HL-60/S4 (cell line): ENCODE measurements around the gene PPL.
"Not testable (repeated sequence)": the region's sequence is repeated elsewhere in the genome, so short reads cannot be mapped to it uniquely, and the experiment has no call there.

Experiments
- in situ Hi-C: fragments of 300-500 bp; cut with MboI; formaldehyde crosslinking; loops from 2 replicates; pipeline ENCODE4 v1.14.3; 2022; ENCODE audit warnings: low sequenced_read_pairs

PPL gene, protein sequence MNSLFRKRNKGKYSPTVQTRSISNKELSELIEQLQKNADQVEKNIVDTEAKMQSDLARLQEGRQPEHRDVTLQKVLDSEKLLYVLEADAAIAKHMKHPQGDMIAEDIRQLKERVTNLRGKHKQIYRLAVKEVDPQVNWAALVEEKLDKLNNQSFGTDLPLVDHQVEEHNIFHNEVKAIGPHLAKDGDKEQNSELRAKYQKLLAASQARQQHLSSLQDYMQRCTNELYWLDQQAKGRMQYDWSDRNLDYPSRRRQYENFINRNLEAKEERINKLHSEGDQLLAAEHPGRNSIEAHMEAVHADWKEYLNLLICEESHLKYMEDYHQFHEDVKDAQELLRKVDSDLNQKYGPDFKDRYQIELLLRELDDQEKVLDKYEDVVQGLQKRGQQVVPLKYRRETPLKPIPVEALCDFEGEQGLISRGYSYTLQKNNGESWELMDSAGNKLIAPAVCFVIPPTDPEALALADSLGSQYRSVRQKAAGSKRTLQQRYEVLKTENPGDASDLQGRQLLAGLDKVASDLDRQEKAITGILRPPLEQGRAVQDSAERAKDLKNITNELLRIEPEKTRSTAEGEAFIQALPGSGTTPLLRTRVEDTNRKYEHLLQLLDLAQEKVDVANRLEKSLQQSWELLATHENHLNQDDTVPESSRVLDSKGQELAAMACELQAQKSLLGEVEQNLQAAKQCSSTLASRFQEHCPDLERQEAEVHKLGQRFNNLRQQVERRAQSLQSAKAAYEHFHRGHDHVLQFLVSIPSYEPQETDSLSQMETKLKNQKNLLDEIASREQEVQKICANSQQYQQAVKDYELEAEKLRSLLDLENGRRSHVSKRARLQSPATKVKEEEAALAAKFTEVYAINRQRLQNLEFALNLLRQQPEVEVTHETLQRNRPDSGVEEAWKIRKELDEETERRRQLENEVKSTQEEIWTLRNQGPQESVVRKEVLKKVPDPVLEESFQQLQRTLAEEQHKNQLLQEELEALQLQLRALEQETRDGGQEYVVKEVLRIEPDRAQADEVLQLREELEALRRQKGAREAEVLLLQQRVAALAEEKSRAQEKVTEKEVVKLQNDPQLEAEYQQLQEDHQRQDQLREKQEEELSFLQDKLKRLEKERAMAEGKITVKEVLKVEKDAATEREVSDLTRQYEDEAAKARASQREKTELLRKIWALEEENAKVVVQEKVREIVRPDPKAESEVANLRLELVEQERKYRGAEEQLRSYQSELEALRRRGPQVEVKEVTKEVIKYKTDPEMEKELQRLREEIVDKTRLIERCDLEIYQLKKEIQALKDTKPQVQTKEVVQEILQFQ (N-terminal part only)

DNA sequence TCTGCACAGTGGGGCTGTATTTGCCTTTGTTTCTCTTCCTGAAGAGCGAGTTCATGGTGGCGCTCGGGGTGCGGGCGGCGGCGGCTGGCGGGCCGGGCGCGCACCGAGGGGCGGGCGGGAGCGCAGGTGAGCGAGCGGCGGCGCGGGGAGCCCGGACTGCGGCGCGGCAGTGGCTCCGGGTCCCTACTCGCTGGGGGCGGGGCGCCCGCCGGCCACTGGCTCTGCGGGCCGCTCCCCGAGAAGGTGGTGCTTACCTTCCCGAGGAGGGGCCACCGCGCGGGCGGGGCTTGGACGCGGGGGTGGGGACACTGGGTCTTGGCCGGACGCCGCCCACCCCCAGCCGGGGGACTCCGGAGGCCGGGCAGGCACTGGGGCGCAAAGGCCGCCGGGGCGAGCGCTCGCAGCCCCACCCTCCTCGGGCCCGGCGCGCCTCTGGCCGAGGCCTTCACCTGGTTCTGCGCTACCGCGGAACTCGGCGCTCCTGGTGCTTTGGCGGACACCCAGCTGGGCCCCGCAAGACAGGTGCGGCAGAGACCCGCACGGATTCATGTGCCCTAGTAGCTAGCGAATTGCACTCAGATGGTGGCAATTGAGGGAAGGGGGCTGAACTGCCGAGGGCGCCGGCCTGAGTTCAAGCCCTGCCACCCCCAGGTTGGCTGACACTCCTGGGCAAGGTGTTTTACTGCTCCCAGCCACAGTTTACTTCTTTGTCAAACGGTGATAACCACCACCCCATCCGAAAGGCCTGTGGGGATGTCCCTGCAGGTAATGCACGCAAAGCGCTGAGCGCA lies at the start of gene PPL:
Gene PPL, minus strand, starts transcription at position 158 of the 791 bp plus-strand sequence. Its CDS starts 103 bp downstream, at position 55.
- in situ Hi-C loops: no loop called here

DNA sequence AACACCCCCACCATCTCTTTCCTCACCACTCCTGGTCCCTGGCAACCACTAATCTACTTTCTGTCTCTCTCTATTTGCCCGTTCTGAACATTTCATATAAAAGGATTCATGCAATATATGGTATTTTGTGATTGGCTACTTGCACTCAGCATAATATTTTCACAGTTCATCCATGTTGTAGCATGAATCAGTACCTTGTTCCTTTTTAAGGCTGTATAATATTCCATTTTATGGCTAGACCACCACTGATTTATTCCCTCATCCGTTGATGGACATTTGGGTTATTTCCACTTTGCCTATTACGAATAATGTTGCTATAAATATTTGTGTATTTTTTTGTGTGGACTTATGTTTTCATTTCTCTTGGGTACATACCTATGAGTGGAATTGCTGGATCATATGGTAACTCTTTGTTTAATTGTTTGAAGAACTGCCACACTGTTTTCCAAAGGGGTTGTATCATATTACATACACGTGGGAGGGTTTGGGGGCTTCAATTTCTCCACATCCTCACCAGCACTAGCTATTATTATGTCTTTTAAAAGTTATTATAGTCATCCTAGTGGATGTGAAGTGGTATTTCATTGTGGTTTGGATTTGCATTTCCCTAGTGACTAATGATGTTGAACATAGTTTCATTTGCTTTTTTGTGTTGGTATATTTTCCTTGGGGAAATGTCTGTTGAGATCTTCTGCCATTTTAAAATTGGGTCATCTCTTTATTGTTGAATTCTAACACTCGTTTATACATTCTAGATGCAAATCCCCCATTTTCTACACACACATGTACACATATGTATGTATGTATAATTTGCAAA lies 47.4 kb upstream of the PPL start:
- in situ Hi-C loops: no loop called here

DNA sequence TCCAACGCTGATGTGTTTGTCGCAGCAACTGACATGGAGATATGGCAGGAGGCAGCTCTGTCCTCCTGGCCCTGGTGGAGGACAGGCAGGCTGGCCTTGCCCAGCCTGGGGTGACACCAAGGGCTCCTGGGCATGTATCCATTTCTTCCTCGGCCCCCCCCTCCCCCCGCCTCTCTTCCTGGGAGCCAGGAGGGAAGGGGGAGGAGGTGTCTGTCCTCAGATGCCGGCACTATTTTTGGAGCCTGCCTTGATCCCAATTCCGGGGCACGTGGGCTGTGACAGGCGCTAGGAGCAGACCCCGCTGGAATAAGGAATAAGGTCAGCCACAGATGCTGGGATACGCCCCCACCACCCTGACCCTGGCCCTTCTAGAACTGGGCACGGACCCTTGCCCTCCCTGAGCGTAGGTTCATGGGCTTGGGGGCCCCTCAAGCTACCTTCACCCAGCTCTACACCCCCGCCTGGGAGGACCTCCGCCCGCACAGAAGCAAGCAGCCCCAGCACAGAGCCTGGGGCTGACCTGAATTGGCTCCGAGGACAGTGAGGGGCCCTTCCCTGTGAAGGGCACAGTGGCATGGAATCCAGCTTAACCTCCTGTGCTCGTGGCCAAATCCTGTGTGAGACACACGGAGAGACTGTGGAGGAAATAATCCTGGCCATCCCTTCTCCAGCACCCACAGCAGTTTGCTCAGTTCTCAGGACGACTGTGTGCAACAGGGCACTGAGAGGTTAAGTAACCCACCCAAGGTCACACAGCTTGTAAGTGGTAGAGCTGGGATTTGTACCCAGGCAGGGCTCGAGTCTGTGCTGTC lies 45.3 kb upstream of the PPL start:
- in situ Hi-C loops: no loop called here

DNA sequence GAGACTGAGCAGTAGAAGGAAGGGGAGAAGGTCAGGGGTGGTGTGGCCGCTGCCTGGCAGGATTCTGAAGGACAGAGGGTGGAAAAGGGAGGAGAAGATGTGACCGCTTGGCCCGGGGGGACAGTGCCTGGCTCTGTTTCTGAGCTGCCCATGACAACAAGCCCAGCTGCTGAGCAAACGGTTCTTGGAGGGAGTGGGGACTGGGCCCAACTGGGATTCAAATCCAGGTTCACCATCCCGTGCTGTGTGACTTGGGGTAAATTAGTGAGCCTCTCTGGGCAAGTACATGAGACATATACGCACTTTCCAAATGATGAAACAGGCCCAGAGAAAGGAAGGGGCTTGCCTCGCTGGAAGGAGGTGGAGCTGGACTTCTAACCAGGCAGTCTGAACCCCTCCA lies 44.5 kb upstream of the PPL start:
- in situ Hi-C loops: no loop called here

DNA sequence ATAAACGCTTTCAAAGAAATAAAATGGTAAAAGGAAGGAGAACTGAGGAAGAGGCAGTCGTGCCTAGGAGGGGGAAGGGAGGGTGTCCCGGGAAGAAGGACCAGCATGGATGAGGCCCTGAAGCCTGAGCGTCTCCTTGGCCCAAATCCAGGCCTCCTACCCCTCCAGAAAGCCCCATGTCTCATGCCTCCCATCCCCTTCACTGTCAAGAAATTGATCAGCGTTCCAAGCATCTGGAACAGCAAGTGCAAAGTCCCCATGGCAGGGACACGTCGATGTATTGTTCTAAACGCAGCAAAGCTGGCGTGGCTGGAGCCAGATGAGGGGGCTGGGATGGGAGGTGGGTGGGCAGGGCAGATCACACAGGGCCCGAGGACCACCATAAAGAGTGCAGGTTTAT lies 43.7 kb upstream of the PPL start:
- in situ Hi-C loops: no loop called here

DNA sequence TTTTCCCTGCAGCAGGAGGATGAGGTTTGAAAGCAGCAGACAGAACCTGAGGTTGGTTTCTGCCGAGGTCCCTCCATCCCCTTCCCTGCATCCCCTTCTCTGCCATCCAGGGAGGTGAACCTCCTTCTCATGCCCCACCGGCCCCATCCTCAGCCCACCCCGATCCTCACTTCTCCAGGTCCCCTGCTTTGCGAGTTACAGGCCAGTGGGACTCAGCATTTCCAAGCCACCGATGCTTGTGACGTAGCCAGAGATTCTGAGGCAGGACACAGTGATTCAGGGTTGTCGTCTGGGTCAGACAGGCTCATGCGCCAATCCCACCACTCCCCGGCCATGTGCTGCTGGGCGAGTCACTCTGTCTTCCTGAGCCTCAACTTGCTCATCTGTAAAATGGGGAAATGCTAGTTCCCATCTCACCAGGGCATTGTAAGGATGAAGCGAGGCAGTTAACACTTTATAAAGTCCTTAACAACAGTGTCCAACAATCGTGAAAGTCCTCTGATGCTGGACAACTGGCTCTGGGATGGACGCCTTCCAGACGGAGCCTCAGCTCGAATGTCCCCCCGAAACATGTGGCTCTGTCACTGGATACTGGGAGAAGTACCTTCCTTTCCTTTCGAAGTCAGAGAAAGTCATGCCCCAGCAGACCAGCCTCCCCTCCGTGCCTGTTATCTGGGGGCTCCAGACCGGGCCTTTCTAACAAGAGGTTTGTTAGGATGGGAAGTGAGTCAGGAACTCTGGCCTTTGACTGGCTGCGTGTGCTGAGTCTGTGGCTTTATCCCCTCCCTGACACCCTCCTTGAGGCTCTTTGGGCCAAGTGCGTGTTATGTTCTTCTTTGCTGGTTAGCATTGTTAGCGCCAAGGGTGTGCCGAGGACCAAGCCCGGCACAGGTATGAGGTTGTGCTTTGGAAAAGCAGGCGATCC lies 43.0 kb upstream of the PPL start:
- in situ Hi-C loops: no loop called here

DNA sequence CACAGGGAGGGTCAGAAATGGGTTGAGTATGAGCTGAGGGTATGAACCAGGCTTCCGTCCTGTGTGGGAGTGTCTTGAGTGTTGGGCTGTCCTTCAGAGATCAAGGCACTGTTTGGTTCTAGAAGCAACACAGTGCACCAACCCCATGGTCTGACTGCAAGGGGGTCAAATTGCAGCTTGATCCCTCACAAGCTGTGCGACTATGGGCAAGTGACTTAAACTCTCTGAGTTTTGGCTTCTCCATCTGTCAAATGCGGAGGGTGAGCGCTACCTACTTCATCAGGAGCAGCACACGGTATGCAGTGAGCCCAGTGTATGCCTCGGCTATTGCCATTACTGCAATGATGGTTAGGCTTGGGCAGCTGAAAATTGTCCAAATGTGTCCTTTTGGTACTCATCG lies 42.2 kb upstream of the PPL start:
- in situ Hi-C loops: no loop called here

DNA sequence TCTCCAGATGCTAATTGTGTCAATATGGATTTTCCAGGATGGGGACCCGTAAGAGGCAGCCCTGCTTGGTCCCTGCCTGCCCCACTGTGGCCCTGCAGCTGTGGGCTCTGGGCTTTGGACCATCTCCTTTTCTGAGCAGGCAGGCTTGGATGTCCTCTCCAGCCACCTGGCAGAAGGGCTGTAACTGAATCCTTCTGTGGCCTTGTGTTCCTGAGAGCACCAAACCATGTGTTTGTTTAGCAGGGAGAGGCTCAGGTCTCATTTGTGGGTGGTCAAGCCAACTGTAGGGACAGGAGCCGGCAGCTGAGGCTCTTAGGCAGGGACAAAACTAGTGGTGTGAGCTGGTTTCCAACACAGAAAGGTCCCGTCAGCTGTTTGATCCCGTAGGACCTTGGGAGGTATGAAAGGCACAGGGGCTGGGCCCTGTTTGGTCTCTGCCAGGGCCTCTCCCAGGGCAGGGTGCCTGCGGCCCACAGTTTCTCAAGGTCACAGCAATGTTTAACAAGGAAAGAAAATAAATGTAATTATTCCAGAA lies 39.7 kb upstream of the PPL start:
- in situ Hi-C loops: no loop called here

DNA sequence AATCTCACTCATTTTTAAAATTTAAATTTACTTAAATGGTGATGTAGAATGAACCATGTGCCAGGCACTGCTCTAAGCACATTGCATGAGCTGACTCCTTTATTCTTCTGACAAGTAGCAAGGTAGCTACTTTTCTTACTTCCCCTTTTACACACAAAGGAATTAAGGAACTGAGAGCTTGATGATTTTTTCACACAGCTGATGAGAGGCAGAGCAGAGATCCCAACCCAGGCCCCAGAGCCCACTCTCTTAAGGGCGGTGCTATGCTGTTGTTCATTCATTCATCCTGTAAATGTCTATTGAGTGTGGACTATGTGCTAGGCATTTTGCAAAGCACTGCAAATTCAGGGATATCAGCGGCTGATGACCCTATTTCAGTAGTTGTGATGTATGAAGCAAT lies 39.1 kb upstream of the PPL start:
- in situ Hi-C loops: no loop called here

DNA sequence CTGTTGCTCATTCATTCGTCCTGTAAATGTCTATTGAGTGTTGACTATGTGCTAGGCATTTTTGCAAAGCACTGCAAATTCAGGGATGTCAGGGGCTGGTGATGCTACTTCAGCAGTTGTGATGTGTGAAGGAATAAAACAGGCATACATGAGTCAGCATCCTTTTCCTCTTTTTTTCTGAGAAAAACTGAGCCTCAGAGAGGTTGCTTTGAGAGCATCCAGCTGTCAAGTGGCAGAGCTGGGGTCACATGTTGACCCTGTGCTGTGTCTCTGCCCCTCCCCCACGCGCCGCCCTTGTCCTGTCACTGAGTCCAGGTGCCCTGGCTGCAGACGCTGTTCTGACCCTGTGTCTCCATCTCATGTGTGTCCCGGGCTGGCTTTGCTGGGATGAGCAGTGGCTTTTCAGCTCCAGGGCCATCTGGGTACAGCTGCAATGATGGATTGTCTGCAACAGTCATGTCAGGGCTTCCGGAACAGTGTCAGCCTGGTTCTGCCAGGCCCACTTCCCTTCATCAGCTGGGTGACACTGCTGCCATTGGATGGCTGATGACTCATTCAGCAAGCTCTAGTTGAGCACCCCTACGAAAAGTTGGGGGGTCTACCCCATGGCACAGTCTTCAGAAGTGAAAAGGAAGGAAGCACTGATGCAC lies 36.1 kb upstream of the PPL start:
- in situ Hi-C loops: no loop called here

DNA sequence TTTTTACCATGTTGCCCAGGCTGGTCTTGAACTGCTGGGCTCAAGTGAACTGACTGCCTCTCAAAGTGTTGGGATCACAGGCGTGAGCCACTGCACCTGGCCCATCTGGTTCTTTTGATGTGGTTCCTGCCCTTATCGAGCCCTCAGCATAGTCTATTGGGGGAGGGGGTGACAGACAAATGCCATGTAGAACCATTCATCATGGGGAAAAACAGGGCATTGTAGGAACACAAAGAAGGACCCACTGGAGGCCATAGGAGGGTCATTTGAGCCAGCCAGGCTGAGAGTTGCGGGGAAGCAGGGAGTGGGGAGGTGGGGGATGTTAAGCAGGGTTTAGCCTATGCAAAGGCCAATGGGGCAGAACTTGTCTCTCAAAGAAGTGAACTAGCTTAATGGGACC lies 33.1 kb upstream of the PPL start:
- in situ Hi-C loops: no loop called here

DNA sequence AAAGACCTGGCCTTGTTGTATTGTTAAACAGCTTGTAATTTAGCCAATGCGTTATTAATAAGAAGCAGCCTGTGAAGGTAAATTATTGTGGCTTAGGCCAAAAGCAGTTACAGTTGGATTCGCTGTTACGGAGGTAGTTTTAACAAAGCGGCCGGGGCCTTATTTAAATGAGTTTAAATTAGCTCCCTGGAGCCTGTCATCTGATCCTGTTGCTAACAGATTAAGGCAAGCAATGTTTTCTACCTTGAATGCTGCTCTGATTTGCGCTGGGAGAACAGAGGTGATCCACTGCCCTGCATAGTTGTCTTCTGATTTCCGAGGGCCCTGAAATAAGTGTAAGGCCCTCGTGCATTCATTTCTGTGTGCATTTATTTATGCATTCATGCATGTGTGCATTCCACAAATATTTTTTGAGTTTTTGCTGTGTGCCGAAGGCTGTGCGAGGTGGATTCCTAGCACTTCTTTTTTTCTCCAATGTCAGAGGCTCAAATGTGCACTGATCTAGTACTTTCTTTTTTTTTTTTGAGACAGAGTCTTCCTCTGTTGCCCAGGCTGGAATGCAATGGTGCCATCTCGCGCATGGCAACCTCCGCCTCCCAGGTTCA lies 32.0 kb upstream of the PPL start:
- in situ Hi-C loops: no loop called here

DNA sequence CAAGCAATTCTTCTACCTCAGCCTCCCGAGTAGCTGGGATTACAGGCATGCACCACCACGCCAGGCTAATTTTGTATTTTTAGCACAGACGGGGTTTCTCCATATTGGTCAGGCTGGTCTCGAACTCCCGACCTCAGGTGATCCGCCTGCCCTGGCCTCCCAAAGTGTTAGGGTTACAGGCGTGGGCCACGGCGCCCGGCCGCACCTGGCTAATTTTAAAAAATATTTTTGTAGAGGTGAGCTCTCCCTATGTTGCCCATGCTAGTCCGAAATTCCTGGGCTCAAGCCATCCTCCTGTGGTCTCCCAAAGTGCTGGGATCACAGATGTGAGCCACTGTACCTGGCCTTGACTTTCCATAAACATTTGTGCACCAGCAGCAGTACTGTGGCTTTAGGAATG lies 31.3 kb upstream of the PPL start:
- in situ Hi-C loops: not testable (repeated sequence)

DNA sequence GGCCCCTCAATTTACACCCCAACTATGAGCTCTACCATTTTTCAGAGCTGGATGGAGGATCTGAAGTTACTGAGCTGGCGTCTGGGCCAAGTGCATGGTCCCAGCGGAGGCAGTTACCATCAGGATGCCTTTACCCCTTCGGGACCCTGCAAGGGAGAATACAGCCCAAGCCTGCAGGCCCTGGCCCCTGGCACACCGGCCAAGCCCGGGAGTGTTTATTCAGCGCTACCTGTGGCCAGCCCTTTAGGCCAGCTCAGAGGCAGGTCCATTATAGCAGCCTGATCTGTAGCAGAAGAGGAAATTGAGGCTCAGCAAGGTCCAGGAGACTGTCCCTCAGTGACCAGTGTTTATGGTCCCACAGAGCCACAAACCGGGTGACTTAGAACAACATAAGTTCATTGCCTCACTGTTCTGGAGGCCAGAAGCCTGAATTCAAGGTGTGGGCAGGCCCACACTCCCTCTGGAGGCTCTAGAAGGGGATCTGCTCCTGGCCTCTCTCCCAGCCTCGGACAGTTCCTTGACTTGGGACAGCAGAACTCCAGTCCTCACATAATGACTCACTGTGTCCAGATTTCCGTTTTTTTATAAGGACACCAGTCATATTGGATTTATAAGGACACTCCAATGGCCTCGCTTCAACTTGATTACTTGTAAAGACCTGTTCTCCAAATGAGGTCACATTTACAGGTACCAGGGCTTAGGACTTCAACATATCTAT lies 29.9 kb upstream of the PPL start:
- in situ Hi-C loops: no loop called here

DNA sequence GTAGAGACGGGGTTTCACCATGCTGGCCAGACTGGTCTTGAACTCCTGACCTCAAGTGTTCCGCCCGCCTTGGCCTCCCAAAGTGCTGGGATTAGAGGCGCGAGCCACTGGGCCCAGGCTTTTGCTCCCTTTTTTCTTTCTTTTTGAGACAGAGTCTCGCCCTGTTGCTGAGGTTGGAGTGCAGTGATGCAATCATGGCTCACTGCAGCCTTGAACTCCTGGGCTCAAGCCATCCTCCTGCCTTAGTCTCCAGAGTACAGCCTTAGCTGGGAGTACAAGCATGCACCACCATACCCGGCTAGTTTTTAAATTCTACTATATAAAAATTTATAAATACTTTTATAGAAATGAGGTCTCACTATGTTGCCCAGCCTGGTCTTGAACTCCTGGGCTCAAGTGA lies 26.6 kb upstream of the PPL start:
- in situ Hi-C loops: not testable (repeated sequence)

DNA sequence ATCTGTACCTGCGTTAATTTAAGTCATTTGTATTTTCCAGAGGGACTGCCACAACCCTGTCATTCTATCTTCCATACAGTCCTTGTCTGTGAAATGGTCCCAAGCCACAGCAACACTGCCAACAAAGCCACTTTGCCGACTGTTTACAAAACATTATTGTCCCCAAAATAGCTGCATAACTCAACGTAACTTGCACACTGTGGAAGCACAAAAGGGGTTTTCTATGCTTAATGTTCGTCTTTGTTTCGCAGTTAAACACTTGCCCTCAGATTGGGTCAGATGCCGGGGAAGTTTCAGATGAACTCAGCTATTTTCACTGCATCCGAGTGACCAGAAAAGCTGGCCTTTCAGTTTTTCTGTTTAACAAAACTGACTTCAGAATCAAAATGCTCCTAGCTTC lies 25.8 kb upstream of the PPL start:
- in situ Hi-C loops: no loop called here
